Bronchial epithelial cell (primary cell): ENCODE measurements around the gene CREB3. TPM values are rescaled to one million over a fixed set of nuclear protein-coding genes. Genes with fewer than 3 reads are reported as not detected.

Experiments
- DNase-seq: peaks from one replicate; pipeline ENCODE4 v3.0.0-alpha.2; 2010; ENCODE audit warnings: low read depth
- FAIRE-seq: peaks from 2 replicates; lab custom pipeline; 2011; peaks lifted over from hg19 to GRCh38; lab: Jason Lieb, UNC
- H3K27me3 ChIP-seq: 2 replicates; pipeline ENCODE4 v1.5.1; 2011; ENCODE audit warnings: low read length; ENCODE audit not compliant: control insufficient read depth, insufficient read depth
- H3K36me3 ChIP-seq: 2 replicates; pipeline ENCODE4 v1.5.1; 2011; ENCODE audit warnings: low read length; ENCODE audit not compliant: control insufficient read depth, insufficient read depth
- H3K4me3 ChIP-seq: 2 replicates; pipeline ENCODE4 v1.5.1; 2011; ENCODE audit warnings: mild to moderate bottlenecking, low read depth, low read length, control low read depth
- CTCF ChIP-seq: IDR thresholded peaks from 2 replicates; pipeline ENCODE4 v1.5.1; 2011; ENCODE audit warnings: mild to moderate bottlenecking, moderate library complexity, low read length, control low read depth, inconsistent platforms; ENCODE audit not compliant: insufficient read depth, severe bottlenecking
- total RNA-seq: library from RNA; depleted of rRNA; stranded (reverse); fragments of >200 nt; gene quantifications from 2 replicates; pipeline ENCODE4 v1.2.1, GENCODE V29; 2014

The CREB3 gene
- total RNA-seq, 1 donor from 2014 or later, result 57.9 TPM

GRCh38 chr9:35769763-35770162 is 37.3 kb downstream of the CREB3 start:
- FAIRE-seq (no peak), DNase-seq (no peak)
- H3K4me3 ChIP-seq, result no peak overlapping the region
- H3K36me3 ChIP-seq, result no peaks in the 10 kb centered on the region
- TF ChIP-seq CTCF, result no peak
- H3K27me3 ChIP-seq, result no peaks in the 10 kb centered on the region

- no peak for TF ChIP-seq CTCF
- DNase-seq (no peak), FAIRE-seq (no peak)
- Histone ChIP-seq H3K4me3 (no peak overlapping the region), H3K27me3 (no peaks in the 10 kb centered on the region), H3K36me3 (no peaks in the 10 kb centered on the region)
These were observed 38.6 kb downstream of the CREB3 start for GRCh38 chr9:35771075-35771433.

- TF ChIP-seq CTCF, result no peak
- H3K36me3 ChIP-seq, result no peaks in the 10 kb centered on the region
- no peak overlapping the region for H3K4me3 ChIP-seq
- DNase-seq (peak; percentile 36), FAIRE-seq (no peak)
- no peaks in the 10 kb centered on the region for H3K27me3 ChIP-seq
These were observed 39.1 kb downstream of the CREB3 start for GRCh38 chr9:35771534-35771933.

GRCh38 chr9:35771943-35772342 is 39.5 kb downstream of the CREB3 start:
- no peak for TF ChIP-seq CTCF
- DNase-seq, result peak; percentile 92

GRCh38 chr9:35774907-35775635 is 42.6 kb downstream of the CREB3 start:
- FAIRE-seq, result no peak

More at GRCh38 chr9:35771943-35772342, 39.5 kb downstream of the CREB3 start:
- no peak for FAIRE-seq
- Histone ChIP-seq H3K36me3 (no peaks in the 10 kb centered on the region), H3K27me3 (no peaks in the 10 kb centered on the region), H3K4me3 (no peak overlapping the region)

More at GRCh38 chr9:35774907-35775635, 42.6 kb downstream of the CREB3 start:
- H3K36me3 ChIP-seq, result no peaks in the 10 kb centered on the region
- no peak overlapping the region for H3K4me3 ChIP-seq
- no peak for TF ChIP-seq CTCF
- no peak for DNase-seq
- no peaks in the 10 kb centered on the region for H3K27me3 ChIP-seq
